GM12878 (cell line): ENCODE results near the gene MEAK7.

Source experiments
- EP300 ChIP-seq, 2 experiments: fragments of 150-350 bp in 1 of 2; IDR thresholded peaks; 2 replicates each; pipeline ENCODE4 v1.6.1; 2011 to 2012; ENCODE audit warnings: low read depth in 2 of 2, low read length in 2 of 2, borderline replicate concordance in 1 of 2, improper control_type of control experiment in 1 of 2, inconsistent platforms in 1 of 2; ENCODE audit not compliant: control insufficient read depth in 1 of 2
- JUNB ChIP-seq: IDR thresholded peaks from 2 replicates; pipeline ENCODE4 v1.6.1; 2016; ENCODE audit warnings: antibody characterized with exemption, mild to moderate bottlenecking
- MXI1 ChIP-seq: fragments of 150-350 bp; IDR thresholded peaks from 2 replicates; pipeline ENCODE4 v1.6.1; 2011; ENCODE audit warnings: low read depth, mild to moderate bottlenecking, inconsistent platforms, low read length, improper control_type of control experiment
- SRF ChIP-seq, 2 experiments: IDR thresholded peaks; 2 replicates each; pipeline ENCODE4 v1.6.1; 2011; ENCODE audit warnings: low read depth in 2 of 2, low read length in 2 of 2, mild to moderate bottlenecking in 1 of 2, moderate library complexity in 1 of 2
- TBL1XR1 ChIP-seq: IDR thresholded peaks from 2 replicates; pipeline ENCODE4 v1.6.1; 2012; ENCODE audit warnings: low read depth, low read length, improper control_type of control experiment
- ZNF274 ChIP-seq: IDR thresholded peaks from one replicate; pipeline ENCODE4 v1.8.0; 2011; ENCODE audit not compliant: insufficient read length, insufficient read depth
- ZNF384 ChIP-seq: IDR thresholded peaks from 2 replicates; pipeline ENCODE4 v1.6.1; 2012; ENCODE audit warnings: low read depth, mild to moderate bottlenecking, low read length, improper control_type of control experiment, borderline replicate concordance
- TF ChIP-seq, protein P1 (sequence below), 3 experiments: IDR thresholded peaks in 2 of 3; conservative IDR thresholded peaks in 1 of 3; 2 replicates each; pipeline ENCODE4 v1.5.1; 2011; ENCODE audit warnings: low read depth in 3 of 3, low read length in 3 of 3, mild to moderate bottlenecking in 3 of 3, control low read depth in 2 of 3, moderate library complexity in 2 of 3, inconsistent platforms in 1 of 3, mixed read lengths in 1 of 3; ENCODE audit not compliant: control insufficient read depth in 2 of 3, insufficient read depth in 1 of 3; ENCODE audit errors: extremely low read depth in 1 of 3

DNA sequence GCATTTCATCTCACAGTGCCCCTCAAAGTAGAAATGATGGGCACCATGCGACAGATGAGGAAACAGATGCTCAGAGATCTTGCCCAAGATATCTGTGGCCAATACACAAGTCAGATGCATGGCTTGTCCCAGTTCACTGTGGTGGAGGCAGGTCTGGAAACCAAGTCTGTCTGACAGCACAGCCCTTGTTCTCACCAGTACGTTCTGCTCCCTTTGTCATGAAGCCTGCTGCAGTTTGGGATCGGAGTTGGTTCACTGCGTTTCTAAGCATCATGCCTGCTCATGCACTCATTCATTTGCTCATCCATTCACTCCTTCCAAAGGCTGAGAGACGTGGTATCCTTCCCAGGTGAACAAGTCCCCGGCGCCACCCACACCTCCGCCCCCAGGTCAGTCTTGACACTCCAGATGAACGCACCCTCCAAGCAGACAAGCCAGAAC lies 27.2 kb upstream of the MEAK7 start:
- TF ChIP-seq, protein P1, sequence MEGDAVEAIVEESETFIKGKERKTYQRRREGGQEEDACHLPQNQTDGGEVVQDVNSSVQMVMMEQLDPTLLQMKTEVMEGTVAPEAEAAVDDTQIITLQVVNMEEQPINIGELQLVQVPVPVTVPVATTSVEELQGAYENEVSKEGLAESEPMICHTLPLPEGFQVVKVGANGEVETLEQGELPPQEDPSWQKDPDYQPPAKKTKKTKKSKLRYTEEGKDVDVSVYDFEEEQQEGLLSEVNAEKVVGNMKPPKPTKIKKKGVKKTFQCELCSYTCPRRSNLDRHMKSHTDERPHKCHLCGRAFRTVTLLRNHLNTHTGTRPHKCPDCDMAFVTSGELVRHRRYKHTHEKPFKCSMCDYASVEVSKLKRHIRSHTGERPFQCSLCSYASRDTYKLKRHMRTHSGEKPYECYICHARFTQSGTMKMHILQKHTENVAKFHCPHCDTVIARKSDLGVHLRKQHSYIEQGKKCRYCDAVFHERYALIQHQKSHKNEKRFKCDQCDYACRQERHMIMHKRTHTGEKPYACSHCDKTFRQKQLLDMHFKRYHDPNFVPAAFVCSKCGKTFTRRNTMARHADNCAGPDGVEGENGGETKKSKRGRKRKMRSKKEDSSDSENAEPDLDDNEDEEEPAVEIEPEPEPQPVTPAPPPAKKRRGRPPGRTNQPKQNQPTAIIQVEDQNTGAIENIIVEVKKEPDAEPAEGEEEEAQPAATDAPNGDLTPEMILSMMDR (IDR thresholded peaks at IDR 0.05 in 2 of 3, conservative IDR thresholded peaks at IDR 0.05 in 1 of 3; ENCODE audit: control insufficient read depth in 2 of 3, extremely low read depth in 1 of 3, insufficient read depth in 1 of 3, low read depth in 3 of 3, low read length in 3 of 3): no peak
- TF ChIP-seq TBL1XR1 (no peak), ZNF384 (no peak), JUNB (no peak), ZNF274 (no peak), EP300 (IDR thresholded peaks at IDR 0.05; ENCODE audit: borderline replicate concordance in 1 of 2, control insufficient read depth in 1 of 2, low read depth in 2 of 2, low read length in 2 of 2) (no peak), MXI1 (no peak), SRF (IDR thresholded peaks at IDR 0.05; ENCODE audit: low read depth in 2 of 2, low read length in 2 of 2) (no peak)
